Activated CD4-positive, alpha-beta T cell treated with anti-CD3 and anti-CD28 coated beads, Interleukin-2, Interleukin-4, amounts not matched to agents 100 ng/mL and 50 ng/mL, durations not matched to agents 16 hours and 8 hours (primary cell): ENCODE data around the gene CFB.
"Not testable (repeated sequence)": the region's sequence is repeated elsewhere in the genome, so short reads cannot be mapped to it uniquely, and the experiment has no call there.

ENCODE experiments used
- DNase-seq: peaks from one replicate; pipeline ENCODE4 v3.0.0-alpha.2; 2020; ENCODE audit warnings: low spot score

The CFB gene

DNA sequence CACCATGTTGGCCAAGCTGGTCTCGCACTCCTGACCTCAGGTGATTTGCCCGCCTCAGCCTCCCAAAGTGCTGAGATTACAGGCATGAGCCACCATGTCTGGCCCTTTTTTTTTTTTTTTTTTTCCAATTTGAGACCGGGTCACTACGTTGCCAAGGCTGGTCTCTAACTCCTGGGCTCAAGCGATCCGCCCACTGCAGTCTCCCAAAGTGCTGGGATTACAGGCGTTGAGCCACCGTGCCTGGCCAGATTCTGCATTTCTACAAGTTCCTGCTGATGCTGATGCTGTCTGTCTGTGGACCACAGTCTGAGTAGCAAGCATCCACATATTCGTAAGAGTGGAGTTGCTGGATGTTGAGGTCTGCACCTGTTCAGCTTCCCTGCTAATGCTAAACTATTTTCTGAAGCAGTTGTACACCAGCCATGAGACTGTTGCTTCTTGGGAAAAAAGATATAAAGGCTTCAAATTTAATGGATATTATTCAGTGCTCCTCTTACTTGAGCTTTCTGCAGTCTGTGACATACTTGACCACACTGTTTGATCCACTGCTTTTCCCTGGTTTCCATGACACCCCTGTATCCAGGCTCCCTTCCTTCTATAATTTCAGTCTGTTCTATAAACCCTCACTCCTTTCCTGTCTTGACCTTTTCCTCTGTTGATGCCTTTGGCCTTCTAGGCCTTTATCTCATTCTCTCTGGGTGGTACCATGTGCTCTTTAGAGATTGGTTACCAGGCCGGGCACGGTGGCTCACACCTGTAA, 33.9 kb upstream of the CFB start:
- DNase-seq: no peak

DNA sequence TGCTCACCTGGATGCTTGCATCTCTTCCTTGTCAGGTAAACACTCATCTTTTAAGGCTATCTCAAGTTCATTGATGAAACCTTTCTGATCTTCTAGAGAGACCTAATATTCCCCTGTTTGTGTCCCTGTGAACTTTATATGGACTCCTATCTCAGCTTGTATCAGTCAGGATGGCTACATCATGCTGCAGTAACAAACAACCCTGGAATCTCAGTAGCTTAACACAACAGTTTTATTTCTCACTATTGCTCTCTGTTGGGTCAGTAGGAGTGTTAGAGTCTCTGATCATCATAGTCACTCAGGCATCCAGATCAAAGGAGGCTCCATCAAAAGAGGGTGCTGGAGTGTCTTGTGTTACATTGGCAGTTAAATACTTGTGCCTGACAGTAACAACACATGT, 30.5 kb upstream of the CFB start:
- DNase-seq: no peak

DNA sequence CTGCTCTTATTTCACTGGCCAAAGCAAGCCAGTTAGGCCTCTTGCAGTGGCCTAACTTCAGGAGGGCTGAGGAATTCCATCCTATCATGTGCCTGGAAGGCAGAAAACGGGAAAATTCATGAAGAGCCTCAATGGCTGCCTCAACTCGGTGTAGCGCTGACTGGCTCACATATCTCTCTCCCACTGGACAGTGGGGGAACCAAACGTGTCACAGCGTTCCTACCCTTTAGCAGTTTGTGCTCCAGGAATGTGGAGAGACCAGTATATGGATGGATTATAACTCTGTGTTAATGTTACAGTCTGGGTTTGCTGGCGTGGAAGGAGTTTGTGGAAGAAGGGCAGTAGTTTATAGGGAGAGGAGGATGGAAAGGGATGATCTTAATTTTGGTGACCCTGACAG, 30.1 kb upstream of the CFB start:
- no peak for DNase-seq

DNA sequence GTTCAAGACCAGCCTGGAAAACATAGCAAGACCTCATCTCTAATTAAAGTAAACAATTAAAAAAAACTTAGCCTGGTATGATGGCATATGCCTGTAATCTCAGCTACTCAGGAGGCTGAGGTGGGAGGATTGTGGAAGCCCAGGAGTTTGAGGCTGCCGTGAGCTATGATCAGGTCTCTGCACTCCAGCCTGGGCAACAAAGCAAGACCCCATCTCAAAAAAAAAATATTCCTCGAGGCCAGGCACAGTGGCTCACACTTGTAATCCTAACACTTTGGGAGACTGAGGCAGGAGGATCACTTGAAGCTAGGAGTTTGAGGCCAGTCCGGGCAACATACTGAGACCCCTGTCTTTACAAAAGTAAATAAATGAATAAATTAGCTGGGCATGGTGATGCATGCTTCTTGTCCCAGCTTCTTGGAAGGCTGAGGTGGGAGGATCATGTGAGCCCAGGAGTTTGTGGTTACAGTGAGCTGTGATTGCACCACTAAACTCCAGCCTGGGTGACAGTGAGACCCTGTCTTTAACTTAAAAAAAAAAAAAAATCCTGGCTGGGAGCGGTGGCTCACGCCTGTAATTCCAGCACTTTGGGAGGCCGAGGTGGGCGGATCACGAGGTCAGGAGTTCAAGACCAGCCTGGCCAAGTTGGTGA, 27.7 kb upstream of the CFB start:
- no peak for DNase-seq

DNA sequence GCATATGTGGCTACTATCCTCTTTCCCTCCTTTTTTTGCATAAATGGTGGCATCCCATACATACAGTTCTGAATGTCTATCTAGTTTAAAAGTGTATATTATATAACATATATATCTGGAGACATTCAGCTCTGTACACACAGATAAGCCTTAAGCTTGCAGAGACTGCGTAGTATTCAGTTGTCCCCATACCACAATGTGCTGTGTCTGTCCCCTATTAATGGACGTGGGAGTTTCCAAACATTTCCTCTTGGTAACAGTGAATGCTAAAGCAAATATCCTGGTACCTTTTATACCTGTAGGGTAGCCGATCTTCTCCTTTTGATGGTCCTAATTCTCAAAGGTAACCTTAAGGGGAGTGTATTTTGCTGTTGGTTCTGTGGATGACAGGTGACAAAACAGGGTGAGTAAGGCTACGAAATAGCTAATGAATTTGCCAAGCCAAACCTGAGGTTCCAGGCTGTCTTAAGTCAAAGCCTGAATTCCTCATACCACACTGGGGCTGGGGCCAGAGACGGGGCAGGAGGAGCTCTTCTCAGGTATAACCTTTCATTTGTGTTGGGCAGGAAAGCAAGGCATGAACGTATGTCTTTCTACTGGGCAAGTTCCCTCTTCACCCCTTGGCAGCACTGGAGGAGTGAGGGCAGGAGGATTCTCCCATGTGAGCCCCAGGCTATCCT, 26.1 kb upstream of the CFB start:
- DNase-seq: no peak

DNA sequence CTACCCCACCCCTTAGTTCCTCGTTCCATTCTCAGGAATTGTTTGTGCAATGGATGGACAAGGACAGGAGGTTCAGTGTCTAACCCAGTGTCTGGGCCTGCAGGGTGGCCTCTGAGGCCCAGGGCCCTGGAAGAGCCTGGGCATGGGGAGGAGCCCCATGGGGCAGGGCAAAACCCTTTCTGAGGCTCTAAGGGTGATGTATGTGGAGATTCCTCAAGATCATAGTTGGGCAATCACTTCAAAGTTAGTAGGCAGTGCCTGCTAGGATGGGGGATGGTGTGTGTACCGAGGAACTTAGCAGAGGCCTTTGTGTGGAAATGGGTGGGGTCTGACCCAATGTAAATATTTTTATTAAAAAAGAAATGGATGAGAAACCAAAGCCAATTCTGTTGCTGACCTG, 25.1 kb upstream of the CFB start:
- DNase-seq: no peak

DNA sequence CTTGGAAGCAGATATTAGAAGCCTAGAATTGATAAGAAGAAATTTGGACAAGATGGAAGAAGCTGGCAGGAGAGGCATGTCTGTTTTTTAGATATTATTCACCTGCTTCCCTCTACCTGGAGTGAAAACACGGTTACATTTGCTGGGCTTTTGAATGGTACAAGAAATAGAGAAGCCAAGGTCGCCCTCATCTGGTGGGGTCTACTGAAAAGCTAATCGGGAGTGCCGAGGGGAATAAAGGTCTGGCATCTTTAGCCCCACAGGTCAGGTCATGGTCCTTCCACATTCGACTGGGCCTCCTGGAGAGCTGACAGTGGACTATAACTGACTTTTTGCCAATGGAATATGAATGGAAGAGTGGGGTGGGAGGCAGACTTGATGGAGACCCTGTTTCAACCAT, 23.0 kb upstream of the CFB start:
- DNase-seq: peak; percentile 31

DNA sequence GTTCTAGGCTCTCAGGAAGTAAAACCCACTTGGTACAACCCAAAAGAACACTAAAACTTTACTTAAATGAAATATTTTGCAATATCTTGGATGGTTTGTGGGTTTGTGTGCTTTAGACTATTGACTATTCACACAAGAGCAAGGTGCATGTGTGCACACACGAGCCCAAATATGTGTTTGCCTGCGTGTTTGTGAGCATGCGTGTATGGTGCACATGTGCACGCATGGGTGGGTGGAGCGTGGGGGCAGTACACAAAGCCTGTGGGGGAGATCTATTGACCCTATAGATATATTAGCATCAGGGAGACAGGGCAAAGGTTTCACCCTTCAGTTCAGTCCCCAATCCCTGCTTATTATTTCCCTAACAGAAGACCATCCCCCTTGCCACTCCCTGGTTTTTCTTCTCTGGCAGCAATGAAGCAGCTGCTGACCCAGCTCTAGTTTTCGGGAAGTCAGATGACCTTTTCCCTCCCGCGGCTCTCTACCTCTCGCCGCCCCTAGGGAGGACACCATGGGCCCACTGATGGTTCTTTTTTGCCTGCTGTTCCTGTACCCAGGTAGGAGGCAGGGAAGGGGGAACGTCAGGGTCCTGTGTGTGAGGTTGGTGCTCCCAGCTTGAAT, 18.5 kb upstream of the CFB start, which contains the start of gene C2:
TSS of gene C2 (plus strand) at position 476 of the 621 bp plus-strand sequence. CDS start at position 512, 36 bp downstream.
- DNase-seq: no peak

DNA sequence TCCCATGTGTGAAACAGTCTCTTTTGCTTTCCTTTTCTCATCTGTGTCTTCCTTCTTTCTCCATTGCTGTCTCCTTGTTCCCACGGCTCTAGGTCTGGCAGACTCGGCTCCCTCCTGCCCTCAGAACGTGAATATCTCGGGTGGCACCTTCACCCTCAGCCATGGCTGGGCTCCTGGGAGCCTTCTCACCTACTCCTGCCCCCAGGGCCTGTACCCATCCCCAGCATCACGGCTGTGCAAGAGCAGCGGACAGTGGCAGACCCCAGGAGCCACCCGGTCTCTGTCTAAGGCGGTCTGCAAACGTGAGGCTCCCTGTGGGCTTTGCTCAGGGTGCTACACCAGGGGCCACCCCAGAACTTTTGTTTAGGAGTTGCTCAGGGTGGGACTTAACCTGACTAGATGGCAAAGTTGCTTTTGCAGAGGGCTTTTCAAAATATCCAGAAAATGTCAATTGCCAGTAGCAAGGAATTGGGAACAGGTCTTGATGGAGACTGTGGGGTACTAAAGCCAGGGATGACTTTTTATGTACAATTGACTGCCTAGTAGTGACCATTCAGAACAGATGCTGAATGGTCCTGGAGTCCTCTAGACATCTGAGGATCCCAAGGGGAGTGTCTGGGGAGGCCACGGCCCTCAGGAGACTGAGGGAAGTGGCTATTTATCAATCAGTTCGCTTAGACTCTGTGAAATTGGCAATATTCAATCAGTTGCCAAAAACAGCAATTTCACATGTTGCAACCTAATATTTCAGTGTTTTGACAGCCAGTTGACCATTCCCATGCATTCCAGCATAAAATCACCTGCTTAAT, 17.8 kb upstream of the CFB start:
- DNase-seq: no peak

DNA sequence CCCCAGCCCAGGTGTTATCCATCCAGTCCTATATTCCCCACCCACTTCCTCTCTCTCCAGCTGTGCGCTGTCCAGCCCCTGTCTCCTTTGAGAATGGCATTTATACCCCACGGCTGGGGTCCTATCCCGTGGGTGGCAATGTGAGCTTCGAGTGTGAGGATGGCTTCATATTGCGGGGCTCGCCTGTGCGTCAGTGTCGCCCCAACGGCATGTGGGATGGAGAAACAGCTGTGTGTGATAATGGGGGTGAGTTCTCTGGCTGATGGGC, 17.3 kb upstream of the CFB start:
- DNase-seq: no peak

DNA sequence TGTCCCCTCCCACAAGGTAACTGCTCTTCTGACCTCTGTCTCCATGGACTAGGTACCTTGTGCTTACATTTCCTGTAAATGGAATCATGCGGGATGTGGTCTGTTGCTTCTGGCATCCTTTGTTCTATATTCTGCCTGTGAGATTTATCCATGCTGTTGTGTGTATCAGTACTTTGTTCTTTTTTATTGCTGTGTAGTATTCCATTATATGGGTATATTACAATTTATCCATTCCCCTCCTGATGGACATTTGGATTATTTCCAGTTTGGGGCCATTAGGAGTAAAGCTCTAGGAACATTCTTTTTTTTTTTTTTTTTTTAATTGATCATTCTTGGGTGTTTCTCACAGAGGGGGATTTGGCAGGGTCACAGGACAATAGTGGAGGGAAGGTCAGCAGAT, 14.9 kb upstream of the CFB start:
- DNase-seq: no peak

DNA sequence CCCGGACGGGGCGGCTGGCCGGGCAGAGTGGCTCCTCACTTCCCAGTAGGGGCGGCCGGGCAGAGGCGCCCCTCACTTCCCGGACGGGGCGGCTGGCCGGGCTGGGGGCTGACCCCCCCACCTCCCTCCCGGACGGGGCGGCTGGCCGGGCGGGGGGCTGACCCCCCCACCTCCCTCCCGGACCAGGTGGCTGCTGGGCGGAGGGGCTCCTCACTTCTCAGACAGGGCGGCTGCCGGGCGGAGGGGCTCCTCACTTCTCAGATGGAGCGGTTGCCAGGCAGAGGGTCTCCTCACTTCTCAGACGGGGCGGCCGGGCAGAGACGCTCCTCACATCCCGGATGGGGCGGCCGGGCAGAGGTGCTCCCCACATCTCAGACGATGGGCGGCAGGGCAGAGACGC, 13.8 kb upstream of the CFB start:
- DNase-seq: not testable (repeated sequence)

DNA sequence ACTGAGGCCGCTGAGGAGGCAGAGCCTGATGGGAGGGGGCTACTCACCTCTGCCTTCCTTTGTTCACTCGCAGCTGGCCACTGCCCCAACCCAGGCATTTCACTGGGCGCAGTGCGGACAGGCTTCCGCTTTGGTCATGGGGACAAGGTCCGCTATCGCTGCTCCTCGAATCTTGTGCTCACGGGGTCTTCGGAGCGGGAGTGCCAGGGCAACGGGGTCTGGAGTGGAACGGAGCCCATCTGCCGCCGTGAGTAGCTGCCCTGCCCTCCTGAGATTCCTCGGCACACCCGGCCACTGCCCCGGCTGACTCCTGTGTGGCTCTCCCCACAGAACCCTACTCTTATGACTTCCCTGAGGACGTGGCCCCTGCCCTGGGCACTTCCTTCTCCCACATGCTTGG, 12.4 kb upstream of the CFB start:
- DNase-seq: no peak

DNA sequence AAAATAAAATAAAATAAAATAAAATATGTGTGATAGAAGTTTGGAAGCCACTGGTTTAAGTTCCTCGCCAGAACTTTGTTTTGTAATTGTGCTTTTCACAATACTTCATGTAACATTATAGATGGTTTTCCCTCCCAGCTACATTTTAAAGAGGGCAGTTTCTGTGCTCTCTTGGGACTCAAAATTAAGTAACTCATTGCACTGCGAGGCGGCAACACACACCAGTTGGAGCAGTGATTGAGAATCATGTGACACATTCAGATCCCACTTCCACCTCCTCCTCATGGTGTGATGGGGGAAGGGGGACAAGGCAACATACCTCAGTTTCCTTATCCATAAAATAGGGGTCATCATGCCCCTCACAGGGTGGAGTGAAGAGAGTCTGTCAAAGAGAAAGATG, 10.9 kb upstream of the CFB start:
- DNase-seq: no peak

DNA sequence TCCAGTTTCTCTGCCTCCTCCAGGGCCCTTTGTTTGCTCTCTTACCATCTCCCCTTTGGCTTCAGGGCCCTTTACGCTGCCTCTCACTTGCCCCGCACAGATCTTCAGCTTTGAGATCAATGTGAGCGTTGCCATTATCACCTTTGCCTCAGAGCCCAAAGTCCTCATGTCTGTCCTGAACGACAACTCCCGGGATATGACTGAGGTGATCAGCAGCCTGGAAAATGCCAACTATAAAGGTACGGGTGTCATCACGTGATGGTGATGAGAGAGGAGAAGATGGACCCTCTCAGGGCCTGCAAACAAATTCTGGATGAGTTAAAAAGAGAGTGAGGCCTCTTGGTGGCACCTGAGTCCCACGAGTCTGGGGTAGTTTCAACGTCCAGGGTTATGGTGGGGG, 10.1 kb upstream of the CFB start:
- DNase-seq: no peak

DNA sequence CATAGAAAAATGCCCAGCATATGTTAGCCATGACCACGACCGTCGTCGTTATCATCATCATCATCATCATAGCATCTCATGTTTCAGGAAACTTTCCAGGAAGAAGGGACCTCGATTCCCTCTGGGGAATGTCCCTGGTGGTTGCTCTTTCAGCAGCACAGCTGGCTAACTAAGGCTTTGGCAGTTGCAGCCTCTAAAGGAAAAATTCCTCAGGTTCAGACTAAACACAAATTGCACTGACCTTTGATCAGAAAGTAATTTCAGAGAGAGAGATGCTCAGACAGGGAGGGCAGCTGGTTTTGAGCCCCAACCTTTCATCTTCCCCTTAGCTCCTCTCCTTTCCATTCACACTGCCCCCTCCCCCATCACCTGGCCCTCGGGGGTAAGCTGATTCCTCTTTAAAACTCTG, 5.6 kb upstream of the CFB start:
- DNase-seq: no peak

DNA sequence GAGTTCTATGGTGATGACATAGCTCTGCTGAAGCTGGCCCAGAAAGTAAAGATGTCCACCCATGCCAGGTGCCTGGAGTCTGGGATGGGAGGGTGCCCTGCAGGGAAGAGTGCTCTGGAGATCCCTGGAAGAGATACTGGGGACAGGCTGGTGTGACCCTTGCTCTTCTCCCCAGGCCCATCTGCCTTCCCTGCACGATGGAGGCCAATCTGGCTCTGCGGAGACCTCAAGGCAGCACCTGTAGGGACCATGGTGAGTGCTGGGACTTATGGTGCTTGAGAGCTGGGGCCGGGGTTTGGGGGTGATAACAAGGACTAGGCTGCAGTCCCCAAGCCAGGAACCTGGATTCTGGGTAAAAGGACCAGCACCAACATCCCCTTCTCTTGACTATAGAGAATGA, 2.2 kb upstream of the CFB start:
- DNase-seq: no peak

DNA sequence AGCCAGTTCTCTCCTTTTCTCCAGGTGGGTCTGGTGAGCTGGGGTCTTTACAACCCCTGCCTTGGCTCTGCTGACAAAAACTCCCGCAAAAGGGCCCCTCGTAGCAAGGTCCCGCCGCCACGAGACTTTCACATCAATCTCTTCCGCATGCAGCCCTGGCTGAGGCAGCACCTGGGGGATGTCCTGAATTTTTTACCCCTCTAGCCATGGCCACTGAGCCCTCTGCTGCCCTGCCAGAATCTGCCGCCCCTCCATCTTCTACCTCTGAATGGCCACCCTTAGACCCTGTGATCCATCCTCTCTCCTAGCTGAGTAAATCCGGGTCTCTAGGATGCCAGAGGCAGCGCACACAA, 765 bp upstream of the CFB start:
- DNase-seq: no peak

DNA sequence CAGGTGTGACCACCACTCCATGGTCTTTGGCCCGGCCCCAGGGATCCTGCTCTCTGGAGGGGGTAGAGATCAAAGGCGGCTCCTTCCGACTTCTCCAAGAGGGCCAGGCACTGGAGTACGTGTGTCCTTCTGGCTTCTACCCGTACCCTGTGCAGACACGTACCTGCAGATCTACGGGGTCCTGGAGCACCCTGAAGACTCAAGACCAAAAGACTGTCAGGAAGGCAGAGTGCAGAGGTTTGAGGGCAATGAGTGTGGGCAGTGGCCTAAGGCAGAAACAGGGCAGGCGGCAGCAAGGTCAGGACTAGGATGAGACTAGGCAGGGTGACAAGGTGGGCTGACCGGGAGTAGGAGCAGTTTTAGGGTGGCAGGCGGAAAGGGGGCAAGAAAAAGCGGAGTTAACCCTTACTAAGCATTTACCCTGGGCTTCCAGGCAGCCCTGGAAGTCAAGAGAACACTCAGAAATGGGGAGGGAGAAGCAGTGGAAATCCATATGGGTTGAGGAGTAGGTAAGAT, 533 bp downstream of the CFB start:
- no peak for DNase-seq

DNA sequence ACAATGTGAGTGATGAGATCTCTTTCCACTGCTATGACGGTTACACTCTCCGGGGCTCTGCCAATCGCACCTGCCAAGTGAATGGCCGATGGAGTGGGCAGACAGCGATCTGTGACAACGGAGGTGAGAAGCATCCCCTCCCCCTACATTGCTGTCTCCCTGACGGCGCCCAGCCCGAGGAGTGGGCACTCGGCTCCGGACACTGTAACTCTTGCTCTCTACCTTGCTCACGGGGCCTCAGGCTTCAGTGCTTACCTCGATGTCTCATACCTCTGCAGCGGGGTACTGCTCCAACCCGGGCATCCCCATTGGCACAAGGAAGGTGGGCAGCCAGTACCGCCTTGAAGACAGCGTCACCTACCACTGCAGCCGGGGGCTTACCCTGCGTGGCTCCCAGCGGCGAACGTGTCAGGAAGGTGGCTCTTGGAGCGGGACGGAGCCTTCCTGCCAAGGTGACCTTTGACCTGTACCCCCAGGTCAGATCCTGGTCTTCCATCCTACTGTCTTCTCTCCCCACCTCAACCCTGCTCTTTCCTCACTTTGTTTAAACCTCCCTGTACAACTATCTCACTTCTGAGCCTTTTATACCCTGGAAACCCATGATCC, 1.3 kb downstream of the CFB start:
- no peak for DNase-seq

DNA sequence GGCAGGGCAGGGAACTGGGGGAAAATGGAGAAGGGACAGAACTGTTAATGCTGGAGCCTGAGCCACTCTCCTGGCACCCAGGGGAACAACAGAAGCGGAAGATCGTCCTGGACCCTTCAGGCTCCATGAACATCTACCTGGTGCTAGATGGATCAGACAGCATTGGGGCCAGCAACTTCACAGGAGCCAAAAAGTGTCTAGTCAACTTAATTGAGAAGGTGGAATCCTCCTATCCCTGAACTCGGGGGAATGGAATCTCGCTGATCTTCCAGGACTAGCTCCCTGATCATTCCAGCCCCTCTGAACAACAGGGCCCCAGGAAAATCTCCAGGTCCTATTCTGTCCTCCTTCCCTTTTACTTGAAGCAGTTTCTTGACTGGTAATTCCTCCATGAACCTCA, 2.0 kb downstream of the CFB start:
- DNase-seq: no peak

DNA sequence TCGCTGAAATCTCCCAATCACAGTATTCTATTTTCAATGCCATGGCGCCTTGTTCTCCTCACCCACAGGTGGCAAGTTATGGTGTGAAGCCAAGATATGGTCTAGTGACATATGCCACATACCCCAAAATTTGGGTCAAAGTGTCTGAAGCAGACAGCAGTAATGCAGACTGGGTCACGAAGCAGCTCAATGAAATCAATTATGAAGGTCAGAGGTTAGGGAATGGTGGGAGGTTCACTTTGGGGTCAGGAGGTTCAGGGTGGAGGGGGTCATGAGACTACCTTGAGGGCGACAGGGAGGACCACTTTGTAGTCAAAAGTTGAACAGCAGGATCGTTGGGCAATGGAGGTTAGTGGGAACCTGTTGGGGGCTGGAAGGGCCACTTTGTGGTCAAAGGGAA, 2.4 kb downstream of the CFB start:
- no peak for DNase-seq
